ENCODE measurements around the gene STUM.

GRCh38 chr1:226631229-226632000, 82.9 kb downstream of the STUM start:
- no peak for TF ChIP-seq CTCF (optimal IDR thresholded peaks at IDR 0.05 in 1 of 3, IDR thresholded peaks at IDR 0.05 in 1 of 3, conservative IDR thresholded peaks at IDR 0.05 in 1 of 3; ENCODE audit: extremely low read depth in 1 of 3, insufficient read depth in 2 of 3, low read length in 3 of 3)
- no peak for TF ChIP-seq EZH2 (IDR thresholded peaks at IDR 0.05; ENCODE audit: low read length)

Data from keratinocyte (primary cell).